OCI-LY1 (cell line): Measurements from ENCODE around the gene ITSN1.

Source experiments
- CTCF ChIP-seq: fragments of 200-600 bp; sonication (generic), shearing (Covaris generic); IDR thresholded peaks from 2 replicates; pipeline ENCODE4 v1.5.1; 2017; ENCODE audit warnings: mild to moderate bottlenecking, antibody characterized with exemption, low read length, moderate library complexity, mixed read lengths
- EZH2 ChIP-seq: fragments of 200-600 bp; sonication (generic), shearing (Covaris generic); IDR thresholded peaks from 2 replicates; pipeline ENCODE4 v1.8.0; 2017; ENCODE audit warnings: borderline replicate concordance, mixed run types, mild to moderate bottlenecking, antibody characterized with exemption, low read length, moderate library complexity, mixed read lengths

- no peak for TF ChIP-seq CTCF
- TF ChIP-seq EZH2: no peak
These were observed 296.1 kb downstream of the ITSN1 start for GRCh38 chr21:33938381-33938780.
